A673 (cell line): ENCODE data around the gene AQP7. TPM values are rescaled to one million over a fixed set of nuclear protein-coding genes. Genes with fewer than 3 reads are reported as not detected.

ENCODE experiments used
- BruUV-seq: library from RNA; stranded (reverse); fragments of 400-500 nt; replicated peaks from 2 replicates; lab custom pipeline; 2021; lab: Mats Ljungman, UMichigan
- CTCF ChIA-PET: fragments of 300-600 bp; sonication (Branson Sonifier 250); formaldehyde crosslinking; loops from one replicate; lab custom pipeline; 2022; ENCODE audit warnings: antibody characterized with exemption; lab: Charles Lee
- POLR2A ChIA-PET: fragments of 300-600 bp; sonication (Branson Sonifier 250); formaldehyde crosslinking; loops from one replicate; lab custom pipeline; 2022; ENCODE audit warnings: antibody characterized with exemption; ENCODE audit not compliant: low non-redundant PET; lab: Charles Lee
- DNase-seq: peaks from one replicate; pipeline ENCODE4 v3.0.0-alpha.2; 2015; ENCODE audit warnings: low spot score
- H3K27ac ChIP-seq: fragments of 200-600 bp; sonication (generic); 2 replicates; pipeline ENCODE4 v1.5.1; 2016; ENCODE audit warnings: mixed run types, low read depth, mild to moderate bottlenecking, mixed read lengths, antibody characterized with exemption, low read length; ENCODE audit not compliant: poor library complexity, severe bottlenecking
- H3K27me3 ChIP-seq: fragments of 200-600 bp; sonication (generic); replicated peaks from 2 replicates; pipeline ENCODE4 v1.6.1; 2017; ENCODE audit warnings: mixed run types, low read depth, mild to moderate bottlenecking, mixed read lengths, antibody characterized with exemption, low read length; ENCODE audit not compliant: insufficient read depth, poor library complexity
- H3K36me3 ChIP-seq: fragments of 200-600 bp; sonication (generic); 2 replicates; pipeline ENCODE4 v1.6.1; 2016; ENCODE audit warnings: mixed run types, mild to moderate bottlenecking, mixed read lengths, antibody characterized with exemption, low read length; ENCODE audit not compliant: insufficient read depth, poor library complexity, severe bottlenecking
- H3K4me1 ChIP-seq: fragments of 200-600 bp; sonication (generic); 2 replicates; pipeline ENCODE4 v1.6.1; 2017; ENCODE audit warnings: mixed run types, mild to moderate bottlenecking, mixed read lengths, antibody characterized with exemption, low read length; ENCODE audit not compliant: insufficient read depth, poor library complexity, severe bottlenecking
- H3K4me3 ChIP-seq: fragments of 200-600 bp; sonication (generic); 2 replicates; pipeline ENCODE4 v1.5.1; 2016; ENCODE audit warnings: low read depth, mixed run types, mild to moderate bottlenecking, mixed read lengths, low read length; ENCODE audit not compliant: poor library complexity, severe bottlenecking
- H3K9me3 ChIP-seq: fragments of 200-600 bp; sonication (generic); 2 replicates; pipeline ENCODE4 v1.6.1; 2016; ENCODE audit warnings: mixed run types, low read depth, mild to moderate bottlenecking, mixed read lengths, antibody characterized with exemption, low read length; ENCODE audit not compliant: poor library complexity, severe bottlenecking
- EZH2 ChIP-seq: fragments of 200-600 bp; sonication (generic); IDR thresholded peaks from 2 replicates; pipeline ENCODE4 v1.6.1; 2017; ENCODE audit warnings: borderline replicate concordance, low read depth, mild to moderate bottlenecking, mixed read lengths, antibody characterized with exemption, low read length; ENCODE audit not compliant: poor library complexity, severe bottlenecking
- intact Hi-C: fragments of 100-400 bp; cut with micrococcal nuclease; formaldehyde crosslinking; loops from one replicate; pipeline ENCODE4 v1.10.0; 2022; ENCODE audit not compliant: unreplicated experiment
- total RNA-seq: library from RNA; stranded (reverse); gene quantifications from 2 replicates; pipeline ENCODE4 v1.2.3, GENCODE V29; 2021
- TF ChIP-seq, protein P1 (sequence below): fragments of 300-800, 200-600 bp; sonication (generic); conservative IDR thresholded peaks from 2 replicates; pipeline ENCODE4 v1.5.1; 2017; ENCODE audit warnings: low read depth, mild to moderate bottlenecking, antibody characterized with exemption, low read length, moderate library complexity, mixed read lengths

Gene AQP7
- total RNA-seq, 1 experiment from 2014 or later, result not detected

DNA sequence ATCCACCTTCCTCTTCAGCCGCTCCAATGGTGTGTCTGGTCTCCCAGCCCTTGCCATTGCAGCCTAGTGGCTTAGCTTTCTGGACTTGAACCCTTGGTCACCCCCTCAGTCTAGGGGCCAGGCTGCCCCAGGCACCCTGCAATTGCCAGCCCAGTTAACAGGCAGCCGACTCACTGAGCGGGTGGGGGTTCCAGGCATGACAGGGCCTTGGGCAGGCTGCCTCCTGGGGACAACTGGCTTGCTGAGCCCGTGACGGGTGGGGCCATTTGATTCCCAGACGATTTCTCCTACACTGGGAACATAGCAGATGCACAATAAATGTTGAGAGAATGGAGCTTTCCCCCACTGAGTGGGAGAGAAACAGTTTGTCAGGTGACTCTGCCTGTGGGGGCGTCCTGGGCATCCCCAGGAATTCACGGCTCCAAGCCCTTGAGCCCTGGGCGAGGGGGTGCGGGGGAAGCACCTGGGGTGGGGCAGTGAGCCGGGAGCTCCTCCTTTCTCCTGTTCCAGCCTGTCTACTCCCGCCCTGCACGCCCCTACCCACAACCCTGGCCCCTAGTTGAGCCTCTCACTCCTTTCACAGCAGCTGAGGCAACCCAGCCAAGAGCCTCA lies 12.6 kb upstream of the AQP7 start:
- peaks cover 3% of the 10 kb centered on the region for H3K27me3 ChIP-seq
- intact Hi-C loops, result no loop called here
- DNase-seq, result no peak
- H3K27ac ChIP-seq, result no peak overlapping the region
- no TSS peak for BruUV-seq
- H3K36me3 ChIP-seq, result no peaks in the 10 kb centered on the region
- ChIA-PET CTCF (interaction anchor here (0.7 to 1.2 kb wide), 4 partner anchors 12 to 128 kb away, joined by 3 to 4 read pairs (median 3); partner anchors contain the start of gene AQP7), POLR2A (no interaction called here)
- no peak for TF ChIP-seq EZH2
- TF ChIP-seq, protein P1, sequence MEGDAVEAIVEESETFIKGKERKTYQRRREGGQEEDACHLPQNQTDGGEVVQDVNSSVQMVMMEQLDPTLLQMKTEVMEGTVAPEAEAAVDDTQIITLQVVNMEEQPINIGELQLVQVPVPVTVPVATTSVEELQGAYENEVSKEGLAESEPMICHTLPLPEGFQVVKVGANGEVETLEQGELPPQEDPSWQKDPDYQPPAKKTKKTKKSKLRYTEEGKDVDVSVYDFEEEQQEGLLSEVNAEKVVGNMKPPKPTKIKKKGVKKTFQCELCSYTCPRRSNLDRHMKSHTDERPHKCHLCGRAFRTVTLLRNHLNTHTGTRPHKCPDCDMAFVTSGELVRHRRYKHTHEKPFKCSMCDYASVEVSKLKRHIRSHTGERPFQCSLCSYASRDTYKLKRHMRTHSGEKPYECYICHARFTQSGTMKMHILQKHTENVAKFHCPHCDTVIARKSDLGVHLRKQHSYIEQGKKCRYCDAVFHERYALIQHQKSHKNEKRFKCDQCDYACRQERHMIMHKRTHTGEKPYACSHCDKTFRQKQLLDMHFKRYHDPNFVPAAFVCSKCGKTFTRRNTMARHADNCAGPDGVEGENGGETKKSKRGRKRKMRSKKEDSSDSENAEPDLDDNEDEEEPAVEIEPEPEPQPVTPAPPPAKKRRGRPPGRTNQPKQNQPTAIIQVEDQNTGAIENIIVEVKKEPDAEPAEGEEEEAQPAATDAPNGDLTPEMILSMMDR, result no peak
- no peaks in the 10 kb centered on the region for H3K4me1 ChIP-seq
- H3K9me3 ChIP-seq, result no peaks in the 10 kb centered on the region
- H3K4me3 ChIP-seq, result no peak overlapping the region

DNA sequence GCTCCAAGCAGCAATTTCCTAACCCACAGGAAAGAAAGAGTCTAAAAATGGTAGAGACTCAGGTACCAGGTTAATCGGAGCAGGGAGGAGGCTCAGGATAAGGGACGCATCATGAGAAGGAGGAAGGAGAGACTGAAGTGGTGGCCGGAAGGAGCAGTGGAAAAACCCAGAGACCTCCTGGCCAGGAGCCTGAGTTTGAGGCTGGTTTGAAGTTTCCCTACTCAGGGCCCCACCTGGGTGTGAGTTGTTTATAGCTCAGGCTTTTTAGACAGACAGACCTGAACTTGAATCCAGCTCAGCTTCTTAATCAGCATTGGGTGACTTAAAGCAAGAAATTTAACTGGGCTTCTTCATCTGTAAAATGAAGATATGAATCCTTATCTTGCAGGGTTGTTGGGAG lies 11.9 kb upstream of the AQP7 start:
- Histone ChIP-seq H3K4me3 (no peak overlapping the region), H3K36me3 (no peaks in the 10 kb centered on the region), H3K9me3 (no peaks in the 10 kb centered on the region), H3K4me1 (no peaks in the 10 kb centered on the region), H3K27ac (no peak overlapping the region), H3K27me3 (no peaks in the 10 kb centered on the region)
- no peak for TF ChIP-seq EZH2
- TF ChIP-seq, protein P1, result no peak
- CTCF ChIA-PET, result no interaction called here
- no peak for DNase-seq
- POLR2A ChIA-PET, result no interaction called here
- intact Hi-C loops, result no loop called here
- no TSS peak for BruUV-seq

DNA sequence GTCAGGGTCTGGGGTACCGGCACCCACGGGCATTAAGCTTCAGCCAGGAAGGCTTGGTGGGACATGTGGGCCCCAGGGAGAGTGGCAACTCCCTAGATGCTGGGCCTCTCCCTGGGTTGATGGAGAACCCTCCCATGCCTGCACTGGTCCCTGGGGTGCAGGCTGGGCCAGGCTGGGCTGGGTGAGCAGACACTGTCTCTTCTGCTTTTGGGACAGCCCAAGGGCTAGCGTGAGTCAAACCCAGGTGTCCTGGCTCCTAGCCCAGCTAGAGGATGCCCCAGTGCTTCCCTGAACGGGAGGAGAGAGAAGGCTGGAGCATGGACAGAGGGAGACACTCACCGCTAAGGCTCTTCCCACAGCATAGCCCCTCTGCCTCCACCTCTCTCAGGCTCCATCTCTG lies 5.7 kb upstream of the AQP7 start:
- Histone ChIP-seq H3K27me3 (no peaks in the 10 kb centered on the region), H3K9me3 (no peaks in the 10 kb centered on the region), H3K4me1 (no peaks in the 10 kb centered on the region), H3K27ac (no peak overlapping the region), H3K4me3 (no peak overlapping the region), H3K36me3 (no peaks in the 10 kb centered on the region)
- intact Hi-C loops, result no loop called here
- BruUV-seq, result no TSS peak
- ChIA-PET POLR2A (no interaction called here), CTCF (no interaction called here)
- no peak for DNase-seq
- TF ChIP-seq, protein P1, result no peak
- TF ChIP-seq EZH2, result no peak
